ENCODE results near the gene CABP1.

DNA sequence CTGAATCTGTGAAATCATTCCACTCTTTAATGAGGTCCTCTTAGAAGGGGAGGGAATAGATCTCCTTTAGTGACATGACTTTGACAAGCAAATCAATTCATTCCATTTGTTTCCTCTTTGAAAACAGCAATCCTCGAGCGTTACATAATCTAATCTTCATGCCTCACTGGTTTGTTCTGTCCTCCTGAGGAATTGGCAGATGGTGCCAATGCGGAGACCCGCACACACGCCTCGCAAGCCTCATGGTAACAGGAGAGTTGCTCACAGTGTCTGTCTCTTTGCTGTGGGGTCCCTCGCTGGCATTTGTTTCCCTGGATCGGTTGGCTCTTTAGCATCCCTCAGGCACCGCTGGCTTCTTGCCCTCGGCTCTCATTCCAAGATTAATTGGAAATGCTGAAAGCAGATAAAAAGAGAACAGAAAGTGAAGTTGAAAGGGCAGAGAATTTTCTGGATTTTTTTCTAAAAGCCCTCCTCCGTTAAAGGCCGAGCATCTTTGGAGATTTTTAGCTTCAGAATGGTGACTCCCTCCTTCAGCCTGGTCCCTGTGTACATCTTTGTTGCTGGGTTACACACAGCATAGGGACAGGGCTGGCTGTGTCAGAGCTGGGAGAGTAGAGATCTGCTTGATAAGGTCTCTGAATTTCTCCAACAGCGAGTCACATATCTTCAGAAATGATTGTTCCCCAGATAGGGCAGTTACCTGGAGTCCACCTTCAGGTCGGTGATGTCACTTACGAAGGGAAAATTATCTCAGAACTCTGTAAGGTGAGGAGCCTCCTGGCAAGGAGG is 10.1 kb upstream of the CABP1 start:
- TF ChIP-seq PAF1 (CRISPR knock-in tag; IDR thresholded peaks at IDR 0.05) (no peak), FOXK2 (IDR thresholded peaks at IDR 0.05) (no peak), NR2F2 (IDR thresholded peaks at IDR 0.05; ENCODE audit: borderline replicate concordance, low read depth) (no peak)
